Measurements from ENCODE around the gene PLOD3.
A peak's percentile ranks its signal among the peaks of the same experiment; 100 is the strongest.
"Not testable (repeated sequence)": the region's sequence is repeated elsewhere in the genome, so short reads cannot be mapped to it uniquely, and the experiment has no call there.

Gene PLOD3

GRCh38 chr7:101216001-101216859, 1.2 kb downstream of the PLOD3 start:
- DNase-seq (ENCODE audit: low spot score) (no peak), FAIRE-seq (no peak)

GRCh38 chr7:101212014-101212413, 5.4 kb downstream of the PLOD3 start:
- FAIRE-seq (no peak), DNase-seq (ENCODE audit: low spot score) (no peak)

DNA sequence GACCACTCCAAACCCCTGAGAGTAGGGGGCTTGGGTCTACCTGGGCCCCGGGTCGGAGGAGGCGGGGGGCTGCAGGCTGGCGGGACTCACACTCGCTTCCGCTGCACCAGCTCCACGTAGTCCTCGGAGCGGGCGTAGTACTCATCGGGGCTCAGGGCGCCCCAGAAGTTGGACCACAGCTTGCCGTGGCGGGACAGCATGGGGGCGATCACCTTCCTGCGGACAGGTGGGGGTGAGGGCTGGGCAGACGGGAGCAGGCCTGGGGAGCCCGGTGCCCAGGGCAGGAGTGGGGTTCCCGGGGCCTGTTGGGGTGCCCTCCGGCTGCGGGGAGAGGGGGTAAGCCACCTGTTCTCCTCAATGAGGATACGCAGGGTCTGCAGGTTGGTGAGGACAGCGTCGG, 5.9 kb downstream of the PLOD3 start:
- DNase-seq (ENCODE audit: low spot score) (no peak), FAIRE-seq (no peak)

GRCh38 chr7:101210143-101210542, 7.2 kb downstream of the PLOD3 start:
- no peak for FAIRE-seq

DNA sequence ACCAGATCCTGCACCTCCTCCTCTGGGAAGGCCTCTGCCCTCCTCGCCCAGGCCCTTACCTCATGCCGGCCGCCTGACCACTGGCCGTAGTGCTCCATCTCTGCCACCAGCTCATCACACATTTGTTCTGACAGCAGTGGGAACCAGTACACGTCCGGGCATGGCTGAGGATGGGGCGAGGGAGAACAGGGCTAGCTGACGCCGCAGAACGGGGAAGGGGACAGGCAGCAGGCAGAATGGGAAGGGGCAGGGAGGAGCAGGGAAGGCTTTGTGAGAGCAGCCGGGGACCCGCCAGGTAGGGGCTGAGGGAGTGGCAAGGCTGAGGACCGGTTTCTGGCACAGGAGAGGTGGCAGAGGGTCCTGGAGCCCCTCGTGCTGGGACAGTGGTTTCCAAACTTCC, 8.6 kb downstream of the PLOD3 start:
- FAIRE-seq (no peak), DNase-seq (ENCODE audit: low spot score) (no peak)

More at GRCh38 chr7:101210143-101210542, 7.2 kb downstream of the PLOD3 start:
- DNase-seq (ENCODE audit: low spot score), result no peak

GRCh38 chr7:101207459-101207858, 9.9 kb downstream of the PLOD3 start:
- no peak for DNase-seq (ENCODE audit: low spot score)
- FAIRE-seq, result no peak

DNA sequence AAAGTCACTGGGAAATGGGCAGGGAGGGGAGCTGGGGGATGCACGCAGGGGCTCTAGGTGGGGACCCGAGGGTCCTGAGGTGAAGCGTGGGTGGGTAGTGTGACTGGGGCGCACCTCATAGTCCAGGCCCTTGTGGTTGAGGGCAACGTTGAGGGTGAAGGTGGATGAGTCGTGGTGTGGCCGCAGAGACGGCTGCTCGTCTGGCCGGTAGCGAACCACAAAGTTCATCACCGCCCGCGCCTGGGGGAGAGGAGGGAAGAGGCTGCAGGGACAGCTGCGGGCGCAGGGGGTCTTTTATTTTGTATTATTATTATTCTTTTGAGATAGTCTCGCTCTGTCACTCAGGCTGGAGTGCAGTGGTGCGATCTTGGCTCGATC, 10.7 kb downstream of the PLOD3 start:
- no peak for FAIRE-seq
- DNase-seq (ENCODE audit: low spot score), result no peak

GRCh38 chr7:101205901-101206664, 11.3 kb downstream of the PLOD3 start:
- FAIRE-seq (no peak), DNase-seq (ENCODE audit: low spot score) (no peak)

DNA sequence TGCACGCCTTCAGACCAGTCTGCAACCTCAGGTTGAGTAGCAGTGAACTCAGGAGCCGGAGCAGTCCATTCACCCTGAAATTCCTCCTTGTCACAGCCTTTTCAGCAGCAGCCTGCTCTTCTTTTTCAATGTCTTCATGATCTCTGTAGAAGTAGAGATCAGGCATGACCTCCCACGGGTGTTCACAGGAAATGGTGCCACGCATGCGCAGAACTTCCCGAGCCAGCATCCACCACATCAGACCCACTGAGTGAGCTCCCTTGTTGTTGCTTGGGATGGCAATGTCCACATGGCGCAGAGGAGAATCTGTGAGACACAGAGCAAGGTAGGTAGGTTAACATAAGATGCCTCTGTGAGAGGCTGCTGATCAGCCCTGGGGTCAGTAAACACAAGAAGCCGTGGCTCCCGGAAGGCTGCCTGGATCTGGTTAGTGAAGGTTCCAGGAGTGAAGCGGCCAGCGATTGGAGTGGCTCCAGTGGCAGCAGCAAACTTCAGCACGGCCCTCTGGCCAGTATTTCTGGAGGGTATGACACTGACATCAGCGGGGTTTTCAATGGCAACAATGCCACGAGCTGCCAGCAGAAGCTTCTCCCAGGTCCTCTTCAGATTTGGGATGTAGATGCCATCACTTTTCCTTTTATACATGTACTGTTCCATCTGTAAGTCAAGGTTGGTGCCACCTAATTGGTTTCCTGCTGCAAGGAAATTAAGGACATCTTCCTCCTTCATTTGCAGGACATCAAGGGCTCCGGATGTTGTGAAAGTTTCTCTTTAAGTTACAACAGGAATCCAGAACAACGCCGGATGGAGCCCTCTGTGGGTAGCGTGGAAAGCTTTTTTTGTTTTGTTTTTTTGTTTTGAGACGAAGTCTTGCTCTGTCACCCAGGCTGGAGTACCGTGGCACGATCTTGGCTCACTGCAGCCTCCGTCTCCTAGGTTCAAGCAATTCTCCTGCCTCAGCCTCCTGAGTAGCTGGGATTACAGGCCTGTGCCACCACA, 13.3 kb downstream of the PLOD3 start:
- FAIRE-seq, result not testable (repeated sequence)

GRCh38 chr7:101202603-101202918, 14.8 kb downstream of the PLOD3 start:
- no peak for DNase-seq (ENCODE audit: low spot score)
- no peak for FAIRE-seq

More for the DNA sequence above, 13.3 kb downstream of the PLOD3 start:
- not testable (repeated sequence) for DNase-seq (ENCODE audit: low spot score)

DNA sequence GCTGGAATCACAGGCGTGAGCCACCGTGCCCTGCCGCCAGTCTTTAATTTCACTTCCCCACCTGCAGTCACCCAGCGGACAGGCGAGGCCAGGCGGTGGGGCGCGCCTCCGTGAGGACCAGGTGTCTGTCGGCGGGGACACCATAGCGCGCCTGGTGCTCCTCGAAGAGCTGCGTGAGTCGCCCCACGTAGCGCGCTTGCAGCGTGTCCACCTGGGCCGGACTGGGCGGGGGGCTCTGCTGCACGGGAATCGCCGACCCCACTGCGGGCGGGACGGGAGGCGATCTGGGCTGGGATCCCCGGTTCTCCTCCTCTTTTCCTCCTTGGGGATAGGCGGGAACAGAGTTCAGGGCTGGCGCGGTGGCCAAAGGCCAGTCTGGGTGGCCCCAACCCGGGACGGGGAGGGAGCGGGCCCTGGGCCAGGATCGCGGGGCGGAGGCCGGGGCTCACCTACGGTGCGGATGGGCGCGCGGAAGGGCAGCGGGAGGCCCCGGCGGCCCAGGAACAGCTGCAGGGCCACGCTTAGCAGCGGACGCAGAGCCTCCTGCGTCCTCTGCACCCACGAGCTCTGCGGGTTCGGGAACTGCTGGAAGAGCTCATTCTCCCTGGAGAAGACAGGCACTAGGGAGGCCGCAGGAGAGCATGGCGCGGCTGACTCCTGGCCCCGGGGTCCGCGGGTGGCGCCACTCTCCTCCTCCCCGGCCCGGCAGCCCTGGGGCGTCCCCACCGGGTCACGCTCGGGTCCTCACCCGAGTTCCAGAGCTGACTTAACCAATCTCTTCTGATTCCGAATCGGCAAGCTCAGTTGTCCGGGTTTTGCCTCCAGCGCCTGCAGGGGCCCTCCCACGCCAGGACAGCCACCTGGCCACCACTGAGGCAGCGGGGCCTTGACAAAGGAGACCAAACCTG, 15.4 kb downstream of the PLOD3 start:
- no peak for DNase-seq (ENCODE audit: low spot score)
- no peak for FAIRE-seq

DNA sequence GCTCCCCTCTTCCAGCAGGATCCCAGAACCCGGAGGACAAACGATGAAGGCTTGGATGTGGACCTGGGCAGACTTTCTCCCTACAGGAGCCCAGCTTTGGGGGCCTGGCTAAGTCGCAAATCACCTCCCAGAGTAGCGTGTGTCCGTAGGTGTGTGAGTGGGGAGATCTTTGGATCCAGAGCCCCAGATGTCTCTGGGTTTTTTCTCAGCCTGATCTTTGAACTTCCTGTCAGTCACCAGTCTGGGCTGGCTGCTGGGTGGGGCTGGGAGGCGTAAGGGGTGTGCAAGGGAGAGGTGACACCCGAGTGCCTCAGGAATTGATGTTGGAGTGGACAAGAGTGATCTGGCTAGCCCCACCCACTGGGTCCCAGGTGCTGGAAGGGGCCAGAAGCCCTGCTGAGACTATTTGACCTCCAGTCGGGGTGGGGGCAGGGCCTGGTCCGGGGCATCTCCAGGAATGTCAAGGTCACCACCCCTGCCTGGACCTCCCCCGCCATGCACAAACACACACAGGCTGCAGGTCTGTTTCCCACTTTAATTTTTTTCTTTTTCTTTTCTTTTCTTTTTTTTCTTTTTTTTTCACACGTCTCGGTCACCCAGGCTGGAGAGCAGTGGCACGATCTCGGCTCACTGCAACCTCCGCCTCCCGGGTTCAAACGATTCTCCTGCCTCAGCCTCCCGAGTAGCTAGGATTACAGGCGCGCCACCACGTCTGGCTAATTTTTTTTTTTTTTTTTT, 16.4 kb downstream of the PLOD3 start, which contains the start of gene MOGAT3:
TSS of gene MOGAT3 (minus strand) at position 175 of the 738 bp plus-strand sequence. CDS start 182 bp downstream, outside the sequence.
- FAIRE-seq (no peak), DNase-seq (ENCODE audit: low spot score) (no peak)

DNA sequence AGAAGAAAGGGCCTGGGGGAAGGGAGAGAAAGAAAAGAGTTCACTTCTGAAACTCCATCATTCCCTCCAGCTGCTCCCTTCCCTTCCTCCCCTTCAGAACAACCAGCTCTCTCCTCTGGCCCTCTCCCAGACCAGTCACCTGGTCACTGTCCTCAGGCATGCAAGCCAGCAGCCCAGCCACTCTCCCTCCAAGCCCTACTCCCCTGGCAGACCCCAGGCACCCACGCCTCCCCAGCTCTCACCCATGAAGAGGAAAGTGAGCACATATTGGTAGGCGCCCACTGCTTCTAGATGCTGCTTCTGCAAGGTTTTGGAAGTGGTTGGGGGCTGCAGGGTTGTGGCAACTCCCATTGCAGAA, 16.9 kb downstream of the PLOD3 start:
- FAIRE-seq (no peak), DNase-seq (ENCODE audit: low spot score) (no peak)

DNA sequence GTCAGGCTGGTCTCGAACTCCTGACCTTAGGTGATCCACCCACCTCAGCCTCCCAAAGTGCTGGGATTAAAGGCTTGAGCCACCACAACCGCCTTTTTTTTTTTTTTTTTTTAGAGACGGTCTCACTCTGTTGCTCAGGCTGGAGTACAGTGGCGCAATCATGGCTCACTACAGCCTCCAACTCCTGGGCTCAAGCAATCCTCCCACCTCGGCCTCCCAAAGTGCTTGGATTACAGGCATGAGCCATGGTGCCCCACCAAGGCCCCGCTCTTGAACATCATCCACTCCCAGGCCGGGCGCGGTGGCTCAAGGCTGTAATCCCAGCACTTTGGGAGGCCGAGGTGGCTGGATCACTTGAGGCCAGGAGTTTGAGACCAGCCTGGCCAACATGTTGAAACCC, 17.9 kb downstream of the PLOD3 start:
- not testable (repeated sequence) for DNase-seq (ENCODE audit: low spot score); FAIRE-seq

GRCh38 chr7:101198476-101198875, 18.9 kb downstream of the PLOD3 start:
- no peak for FAIRE-seq

DNA sequence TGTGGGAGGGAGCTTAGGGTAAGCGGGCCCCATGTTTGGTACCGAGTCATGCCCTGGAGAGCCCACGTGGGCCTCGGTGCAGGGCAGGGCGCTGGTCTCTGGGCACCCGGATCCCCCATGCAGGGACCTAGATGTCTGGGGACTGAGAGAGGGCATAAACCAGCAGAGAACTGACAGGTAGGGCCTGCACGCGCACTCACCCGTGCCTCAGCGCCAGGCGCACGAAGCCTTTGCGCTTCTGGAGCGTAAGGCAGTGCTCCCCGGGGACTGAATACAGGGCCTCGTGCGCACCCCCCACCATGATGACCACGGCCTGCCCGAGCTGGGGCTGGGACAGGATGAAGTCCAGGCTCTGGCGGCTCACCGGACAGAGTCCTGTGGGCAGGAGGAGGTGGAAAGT, 19.4 kb downstream of the PLOD3 start:
- no peak for DNase-seq (ENCODE audit: low spot score)
- no peak for FAIRE-seq

More at GRCh38 chr7:101198476-101198875, 18.9 kb downstream of the PLOD3 start:
- DNase-seq (ENCODE audit: low spot score), result no peak

DNA sequence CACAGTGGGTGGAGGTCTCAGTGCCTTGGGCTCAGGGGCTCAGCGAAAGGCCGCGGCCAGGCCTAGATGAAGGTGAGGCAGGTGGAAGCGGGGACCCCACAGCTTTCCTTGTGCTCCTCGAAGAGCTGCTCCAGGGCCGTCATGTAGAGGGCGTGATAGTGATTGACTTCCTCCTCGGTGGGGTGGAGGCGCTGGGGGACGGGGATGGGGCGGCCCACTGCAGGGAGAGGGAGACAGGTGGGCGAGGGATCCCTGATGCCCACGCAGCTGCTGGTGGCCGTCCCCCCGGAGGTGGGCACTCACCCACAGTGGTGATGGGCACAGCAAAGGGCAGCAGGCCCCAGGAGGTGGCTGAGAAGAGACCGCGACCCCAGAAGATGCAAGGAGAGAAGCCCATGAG, 21.5 kb downstream of the PLOD3 start:
- DNase-seq (ENCODE audit: low spot score) (no peak), FAIRE-seq (peak; percentile 5)

- no peak for FAIRE-seq
These were observed 28.3 kb downstream of the PLOD3 start for GRCh38 chr7:101189109-101189508.

DNA sequence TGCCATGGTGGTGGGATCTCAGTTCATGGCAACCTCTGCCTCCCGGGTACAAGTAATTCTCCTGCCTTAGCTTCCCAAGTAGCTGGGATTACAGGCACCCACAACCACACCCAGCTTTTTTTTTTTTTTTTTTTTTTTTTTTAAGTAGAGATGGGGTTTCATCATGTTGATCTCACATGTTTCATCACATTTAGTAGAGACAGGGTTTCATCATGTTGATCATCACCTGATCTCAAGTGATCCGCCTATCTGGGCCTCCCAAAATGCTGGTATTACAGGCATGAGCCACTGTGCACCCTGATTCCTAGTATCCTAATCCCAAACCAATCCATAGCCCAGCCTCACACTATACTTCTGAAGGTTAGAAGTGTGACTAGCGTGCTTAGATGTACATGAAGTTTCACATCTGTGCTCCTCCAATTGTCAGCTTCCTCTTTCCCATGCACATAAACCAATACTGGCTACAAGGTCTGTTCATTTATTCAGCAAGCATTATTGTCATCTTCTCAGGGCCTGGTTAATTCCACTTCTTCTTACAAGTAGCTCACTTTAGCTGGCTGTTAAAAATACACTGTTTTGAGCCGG, 30.4 kb downstream of the PLOD3 start:
- FAIRE-seq, result no peak
- no peak for DNase-seq (ENCODE audit: low spot score)

More at GRCh38 chr7:101189109-101189508, 28.3 kb downstream of the PLOD3 start:
- no peak for DNase-seq (ENCODE audit: low spot score)

Measured in urothelium cell line (cell line).